ENCODE measurements around the gene DUOXA1.

Gene DUOXA1

DNA sequence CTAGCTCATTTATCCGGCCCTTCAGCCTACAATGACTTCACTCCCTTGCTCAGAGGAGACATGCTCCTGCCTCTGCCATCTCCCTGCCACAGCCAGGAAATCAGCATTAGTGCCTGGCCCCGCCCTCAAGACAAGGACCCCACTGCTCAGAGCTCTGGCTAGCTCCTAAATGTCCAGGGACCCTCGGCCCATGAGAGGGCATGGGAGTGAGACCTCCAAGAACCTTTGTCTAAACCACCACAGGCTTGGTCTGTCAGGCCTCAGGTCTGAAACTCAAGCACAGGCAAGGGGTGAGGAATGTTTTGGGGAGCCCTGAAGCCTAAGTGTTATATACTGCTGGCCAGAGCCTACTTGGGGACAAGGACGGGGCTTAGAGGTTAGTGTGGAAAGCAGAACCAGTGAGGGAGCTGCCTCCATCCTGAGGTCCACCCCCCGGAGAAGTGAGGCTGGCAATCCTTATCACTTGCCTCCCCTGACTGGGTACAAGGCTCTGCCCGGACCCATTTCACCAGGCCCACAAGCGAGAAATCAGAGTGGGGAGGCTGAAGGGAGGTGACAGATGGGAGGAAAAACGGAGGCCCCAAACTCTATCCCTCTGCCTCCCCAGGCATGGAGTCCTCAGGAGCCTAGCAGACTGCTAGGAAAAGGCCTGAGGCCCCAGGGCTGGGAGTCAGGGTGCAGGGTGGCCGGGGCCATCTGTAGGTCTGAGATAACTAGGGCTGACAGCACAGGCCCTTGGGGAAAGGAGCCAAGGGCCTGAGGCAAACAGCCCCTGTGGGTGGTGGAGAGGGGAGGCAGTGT, 39.3 kb upstream of the DUOXA1 start:
- no peaks in the 10 kb centered on the region for H3K9me3 ChIP-seq
- TF ChIP-seq, protein P1, sequence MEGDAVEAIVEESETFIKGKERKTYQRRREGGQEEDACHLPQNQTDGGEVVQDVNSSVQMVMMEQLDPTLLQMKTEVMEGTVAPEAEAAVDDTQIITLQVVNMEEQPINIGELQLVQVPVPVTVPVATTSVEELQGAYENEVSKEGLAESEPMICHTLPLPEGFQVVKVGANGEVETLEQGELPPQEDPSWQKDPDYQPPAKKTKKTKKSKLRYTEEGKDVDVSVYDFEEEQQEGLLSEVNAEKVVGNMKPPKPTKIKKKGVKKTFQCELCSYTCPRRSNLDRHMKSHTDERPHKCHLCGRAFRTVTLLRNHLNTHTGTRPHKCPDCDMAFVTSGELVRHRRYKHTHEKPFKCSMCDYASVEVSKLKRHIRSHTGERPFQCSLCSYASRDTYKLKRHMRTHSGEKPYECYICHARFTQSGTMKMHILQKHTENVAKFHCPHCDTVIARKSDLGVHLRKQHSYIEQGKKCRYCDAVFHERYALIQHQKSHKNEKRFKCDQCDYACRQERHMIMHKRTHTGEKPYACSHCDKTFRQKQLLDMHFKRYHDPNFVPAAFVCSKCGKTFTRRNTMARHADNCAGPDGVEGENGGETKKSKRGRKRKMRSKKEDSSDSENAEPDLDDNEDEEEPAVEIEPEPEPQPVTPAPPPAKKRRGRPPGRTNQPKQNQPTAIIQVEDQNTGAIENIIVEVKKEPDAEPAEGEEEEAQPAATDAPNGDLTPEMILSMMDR (IDR thresholded peaks at IDR 0.05; ENCODE audit: low read depth, low read length) = no peak
- peaks cover 41% of the 10 kb centered on the region for H3K36me3 ChIP-seq
- H3K4me3 ChIP-seq (ENCODE audit: low read depth, low read length) = peak overlapping the region; percentile 27
- peak; percentile 93 for DNase-seq
- H3K4me1 ChIP-seq = peaks cover 46% of the 10 kb centered on the region
- H3K27me3 ChIP-seq = no peaks in the 10 kb centered on the region

DNA sequence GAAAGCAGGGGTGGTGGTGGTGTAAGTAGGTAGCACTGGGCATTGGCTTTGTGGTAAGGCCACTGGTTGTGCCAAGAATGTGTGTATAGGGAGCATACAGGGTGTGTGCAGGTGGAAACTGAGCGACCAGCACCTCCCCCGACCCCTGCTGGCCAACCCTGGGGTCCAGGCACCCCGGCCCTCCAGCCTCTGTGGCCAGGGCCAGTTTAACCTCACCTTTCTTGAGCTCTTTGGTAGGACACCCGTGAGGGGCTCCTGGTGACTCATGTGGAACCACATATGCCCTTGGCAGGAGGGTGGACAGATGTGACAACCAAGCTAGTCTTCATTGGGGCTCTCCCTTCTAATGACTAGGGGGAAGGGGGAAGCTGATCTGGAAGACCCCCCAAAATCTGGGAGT, 38.6 kb upstream of the DUOXA1 start:
- no peaks in the 10 kb centered on the region for H3K9me3 ChIP-seq
- peaks cover 42% of the 10 kb centered on the region for H3K4me1 ChIP-seq
- H3K36me3 ChIP-seq = peaks cover 34% of the 10 kb centered on the region
- H3K27me3 ChIP-seq = no peaks in the 10 kb centered on the region
- no peak overlapping the region for H3K4me3 ChIP-seq (ENCODE audit: low read depth, low read length)
- TF ChIP-seq, protein P1 (IDR thresholded peaks at IDR 0.05; ENCODE audit: low read depth, low read length) = no peak; the same call in 1 of the 2 replicates
- DNase-seq = no peak

DNA sequence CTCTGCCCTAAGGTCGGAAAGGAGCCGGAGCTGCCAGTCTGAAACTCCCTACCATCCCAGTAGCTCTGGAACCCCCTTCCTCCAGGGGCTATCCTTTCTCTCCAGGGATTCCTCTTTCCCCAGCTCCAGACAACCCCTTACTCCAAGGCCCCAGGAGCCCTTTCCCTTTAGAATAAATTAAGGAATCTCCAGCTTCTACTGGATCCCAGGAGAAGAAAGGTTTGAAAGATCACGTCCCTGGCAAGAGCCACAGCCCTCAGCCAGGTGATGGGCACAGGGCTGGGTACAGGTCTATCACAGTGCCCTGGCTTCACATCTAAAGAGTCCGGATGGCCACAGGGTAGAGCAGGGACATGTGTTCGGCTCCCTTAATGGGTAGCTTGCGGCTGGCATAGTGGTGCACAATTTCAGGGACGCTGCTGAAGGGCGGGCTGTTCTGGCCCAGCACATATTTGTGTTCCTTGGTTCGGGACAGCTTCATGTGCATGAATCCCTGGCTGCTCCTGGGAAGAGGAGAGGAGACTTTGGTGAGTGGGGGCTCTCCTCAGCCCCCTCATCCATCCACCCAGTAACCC, 38.0 kb upstream of the DUOXA1 start:
- H3K36me3 ChIP-seq = peaks cover 30% of the 10 kb centered on the region
- H3K4me3 ChIP-seq (ENCODE audit: low read depth, low read length) = peak overlapping the region; percentile 41; the same call in 1 of the 2 replicates
- H3K4me1 ChIP-seq = peaks cover 42% of the 10 kb centered on the region
- H3K9me3 ChIP-seq = no peaks in the 10 kb centered on the region
- no peaks in the 10 kb centered on the region for H3K27me3 ChIP-seq
- TF ChIP-seq, protein P1 (IDR thresholded peaks at IDR 0.05; ENCODE audit: low read depth, low read length) = no peak
- DNase-seq = no peak

DNA sequence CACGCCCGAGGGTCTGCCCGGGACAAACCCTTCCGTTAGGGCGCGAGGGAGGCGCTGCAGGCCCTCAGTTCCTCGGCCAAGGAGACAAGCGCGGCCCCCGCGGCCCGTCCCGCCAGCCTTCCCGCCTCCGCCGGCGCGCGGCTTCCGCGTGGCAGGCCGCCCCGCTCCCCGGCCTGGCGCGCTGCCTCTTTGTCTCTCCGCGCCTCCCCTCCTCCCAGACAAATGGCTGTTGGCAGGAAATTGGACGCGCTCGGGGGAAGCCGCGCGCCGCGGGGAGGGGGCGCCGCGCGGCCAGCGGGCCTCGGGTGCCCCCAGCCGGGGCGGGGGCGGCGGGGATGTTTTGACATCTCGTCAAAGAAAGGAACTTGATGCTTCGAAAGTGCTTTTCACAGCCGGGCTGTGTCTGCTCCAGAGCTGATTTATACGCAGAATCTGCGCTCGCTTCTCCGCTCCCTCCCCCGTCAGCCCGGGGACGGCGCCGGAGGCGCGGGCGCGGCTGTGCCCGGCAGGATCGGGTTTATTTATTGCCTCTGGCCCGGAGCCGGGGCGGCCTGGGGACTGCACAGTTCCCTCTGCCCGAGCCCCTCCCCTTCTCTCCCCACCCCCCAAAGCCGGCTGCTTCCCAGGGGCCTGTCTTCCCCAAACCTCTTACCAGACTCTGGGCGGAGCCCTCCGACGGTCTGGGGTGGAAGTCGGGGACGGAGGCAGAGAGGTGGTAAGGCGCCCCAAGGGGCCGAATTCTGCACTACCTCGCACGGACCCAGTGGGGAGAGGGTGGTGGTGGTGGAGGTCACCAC, 37.4 kb upstream of the DUOXA1 start:
- H3K4me3 ChIP-seq (ENCODE audit: low read depth, low read length) = peak overlapping the region; percentile 41
- peak; percentile 85 for DNase-seq
- H3K4me1 ChIP-seq = peaks cover 43% of the 10 kb centered on the region
- no peaks in the 10 kb centered on the region for H3K27me3 ChIP-seq
- TF ChIP-seq, protein P1 (IDR thresholded peaks at IDR 0.05; ENCODE audit: low read depth, low read length) = peak; percentile 47
- H3K36me3 ChIP-seq = peaks cover 25% of the 10 kb centered on the region
- H3K9me3 ChIP-seq = no peaks in the 10 kb centered on the region

DNA sequence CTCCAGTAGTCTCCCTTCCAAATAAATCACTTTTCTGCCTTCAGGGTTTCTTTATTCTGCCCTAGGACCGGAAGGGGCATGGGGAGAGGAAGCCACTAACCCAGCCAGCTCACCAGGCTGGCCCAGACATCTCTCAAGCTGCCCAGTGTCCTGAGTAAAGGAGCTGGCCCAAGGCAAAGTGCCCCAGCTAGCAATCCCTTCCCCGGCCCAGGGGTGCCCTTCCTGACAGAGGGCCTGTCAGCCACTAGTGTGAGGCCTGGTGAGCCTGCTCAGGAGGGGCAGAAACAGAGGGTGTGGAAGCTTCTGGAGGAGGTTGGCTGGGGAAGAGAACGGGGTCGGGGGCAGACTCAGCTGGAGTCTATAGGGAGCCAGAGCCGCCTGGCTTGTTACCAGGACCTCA, 35.9 kb upstream of the DUOXA1 start:
- no peaks in the 10 kb centered on the region for H3K27me3 ChIP-seq
- no peak for DNase-seq
- H3K4me3 ChIP-seq (ENCODE audit: low read depth, low read length) = no peak overlapping the region
- H3K9me3 ChIP-seq = no peaks in the 10 kb centered on the region
- H3K4me1 ChIP-seq = peaks cover 30% of the 10 kb centered on the region
- TF ChIP-seq, protein P1 (IDR thresholded peaks at IDR 0.05; ENCODE audit: low read depth, low read length) = no peak
- H3K36me3 ChIP-seq = peaks cover 11% of the 10 kb centered on the region
